Stimulated activated naive CD8-positive, alpha-beta T cell treated with anti-CD3 and anti-CD28 coated beads, Interleukin-15, amount 100 ng/mL, for 72 hours (primary cell): ENCODE measurements around the gene DTNB.
"Not testable (repeated sequence)": the region's sequence is repeated elsewhere in the genome, so short reads cannot be mapped to it uniquely, and the experiment has no call there.

Experiments used
- ATAC-seq: fragments of 150-1000 bp; cut with Tn5 transposase; 2 replicates; pipeline ENCODE4 v1.10.0; 2021; ENCODE audit warnings: mild to moderate bottlenecking, moderate library complexity
- DNase-seq, 2 donors: peaks; one replicate each; pipeline ENCODE4 v3.0.0; 2021 to 2022
- H3K27ac Mint-ChIP-seq, 2 donors: one replicate each; pipeline ENCODE4 v1.8.0; 2022; ENCODE audit warnings: mild to moderate bottlenecking in 2 of 2, mixed read lengths in 2 of 2, moderate library complexity in 2 of 2
- H3K27me3 Mint-ChIP-seq: one replicate; pipeline ENCODE4 v1.8.0; 2022; ENCODE audit warnings: mixed read lengths
- H3K4me1 Mint-ChIP-seq: one replicate; pipeline ENCODE4 v1.8.0; 2022; ENCODE audit warnings: mild to moderate bottlenecking, mixed read lengths
- H3K4me3 Mint-ChIP-seq, 2 donors: one replicate each; pipeline ENCODE4 v1.8.0; 2022; ENCODE audit warnings: mild to moderate bottlenecking in 2 of 2, mixed read lengths in 2 of 2, moderate library complexity in 1 of 2
- H3K9me3 Mint-ChIP-seq, 2 donors: one replicate each; pipeline ENCODE4 v1.8.0; 2022; ENCODE audit warnings: mixed read lengths in 2 of 2

The DTNB gene

GRCh38 chr2:25673300-25674076, at the start of gene DTNB:
TSS of gene DTNB (minus strand) at chr2:25673577. CDS start at chr2:25652660, 20,917 bp downstream.
- H3K27me3 Mint-ChIP-seq: no peaks in the 10 kb centered on the region
- ATAC-seq: peak; percentile 85
- H3K4me3 Mint-ChIP-seq: peak within 1 kb of the TSS; percentile 85 to 90
- peak within 1 kb of the TSS in 1 of 2 donors; percentile 62 for H3K27ac Mint-ChIP-seq
- DNase-seq: peak; percentile 74 to 77
- H3K4me1 Mint-ChIP-seq: peaks cover 26% of the 10 kb centered on the region
- H3K9me3 Mint-ChIP-seq: no peaks in the 10 kb centered on the region

DNA sequence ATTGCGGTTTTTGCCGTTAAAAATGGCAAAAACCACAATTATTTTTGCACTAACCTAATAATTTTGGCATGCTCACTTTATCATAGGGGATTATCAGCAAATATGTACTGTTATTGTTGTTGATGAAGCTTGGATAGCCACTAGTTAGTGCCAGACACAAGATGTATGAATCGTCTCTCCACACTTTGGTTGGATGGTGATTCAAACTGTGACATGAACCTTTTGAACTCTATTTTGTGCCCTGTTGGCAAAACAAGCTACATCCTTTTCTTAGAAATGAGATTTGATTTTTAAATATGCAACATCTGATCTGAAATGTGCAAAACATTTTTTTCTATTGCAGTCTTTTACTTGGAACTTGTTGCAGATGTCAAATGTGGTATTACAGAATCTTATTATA, 48.8 kb upstream of the DTNB start:
- Mint-ChIP-seq H3K27ac (no peak overlapping the region), H3K4me3 (no peak overlapping the region), H3K4me1 (peaks cover 7% of the 10 kb centered on the region), H3K27me3 (peaks cover 12% of the 10 kb centered on the region), H3K9me3 (no peaks in the 10 kb centered on the region)
- no peak for ATAC-seq
- DNase-seq: no peak

- ATAC-seq (no peak), DNase-seq (no peak)
- H3K27ac Mint-ChIP-seq: no peak overlapping the region
- peaks cover 7% of the 10 kb centered on the region for H3K4me1 Mint-ChIP-seq
- no peak overlapping the region for H3K4me3 Mint-ChIP-seq
- peaks cover 15% of the 10 kb centered on the region for H3K27me3 Mint-ChIP-seq
- no peaks in the 10 kb centered on the region for H3K9me3 Mint-ChIP-seq
Observed at GRCh38 chr2:25720575-25720974, 47.2 kb upstream of the DTNB start.

GRCh38 chr2:25714740-25715139, 41.4 kb upstream of the DTNB start:
- H3K4me3 Mint-ChIP-seq: no peak overlapping the region
- no peak for ATAC-seq
- H3K27me3 Mint-ChIP-seq: peaks cover 37% of the 10 kb centered on the region
- H3K27ac Mint-ChIP-seq: no peak overlapping the region
- H3K4me1 Mint-ChIP-seq: peaks cover 28% of the 10 kb centered on the region
- DNase-seq: no peak
- no peaks in the 10 kb centered on the region for H3K9me3 Mint-ChIP-seq

- no peak for ATAC-seq
- Mint-ChIP-seq H3K4me1 (peaks cover 21% of the 10 kb centered on the region), H3K9me3 (no peaks in the 10 kb centered on the region), H3K27me3 (peaks cover 48% of the 10 kb centered on the region), H3K27ac (no peak overlapping the region), H3K4me3 (no peak overlapping the region)
- DNase-seq: no peak
Observed at GRCh38 chr2:25712455-25712854, 39.1 kb upstream of the DTNB start.

DNA sequence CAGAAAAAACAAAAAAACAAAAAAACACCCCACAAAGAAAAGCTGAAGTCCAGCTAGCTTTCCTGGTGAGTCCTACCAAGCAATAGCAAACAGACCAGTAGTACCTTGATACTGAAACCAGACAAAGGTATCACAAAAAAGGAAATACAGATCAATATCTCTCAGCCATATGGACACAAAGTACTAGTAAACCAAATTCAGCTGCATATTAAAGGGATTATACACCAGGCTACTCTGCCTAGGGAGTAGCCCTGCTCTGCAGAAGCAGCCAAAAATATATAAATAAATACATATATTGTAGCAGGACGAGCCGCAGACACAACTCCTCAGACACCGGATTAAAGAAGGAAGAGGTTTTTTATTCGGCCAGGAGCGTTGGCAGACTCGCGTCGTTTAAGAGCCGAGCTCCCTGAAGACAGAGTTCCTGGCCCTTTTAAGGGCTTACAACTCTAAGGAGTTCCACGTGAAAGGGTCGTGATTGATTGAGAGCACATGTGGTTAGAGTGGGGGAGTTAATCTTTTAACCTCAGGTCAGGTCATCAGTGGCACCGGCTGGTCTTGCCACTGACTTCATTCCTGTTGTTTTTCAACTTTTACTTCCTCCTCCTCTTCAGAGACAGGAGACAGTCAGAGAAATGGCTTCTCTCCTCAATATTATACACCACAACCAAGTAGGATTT, 38.4 kb upstream of the DTNB start:
- DNase-seq (no peak), ATAC-seq (no peak)
- Mint-ChIP-seq H3K4me1 (peaks cover 21% of the 10 kb centered on the region), H3K27me3 (peaks cover 46% of the 10 kb centered on the region), H3K27ac (peak overlapping the region; percentile 51 to 82), H3K4me3 (peak overlapping the region; percentile 57 to 72), H3K9me3 (no peaks in the 10 kb centered on the region)

DNA sequence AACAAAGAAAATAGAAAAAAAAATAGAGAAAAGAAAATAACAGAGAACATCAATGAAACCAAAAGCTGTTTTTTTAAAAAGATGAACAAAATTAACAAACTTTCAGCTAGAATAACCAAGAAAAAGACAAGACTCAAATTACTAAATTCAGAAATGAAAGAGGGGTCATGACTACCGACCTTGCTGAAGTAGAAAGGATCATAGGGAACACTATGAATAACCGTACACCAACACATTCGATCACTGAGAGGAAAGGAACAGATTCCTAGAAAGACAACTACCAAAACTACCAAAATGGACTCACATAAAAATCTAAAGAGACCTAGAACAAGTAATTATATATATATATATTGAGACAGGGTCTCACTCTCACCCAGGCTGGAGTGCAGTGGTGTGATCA, 37.4 kb upstream of the DTNB start:
- H3K27me3 Mint-ChIP-seq: peaks cover 43% of the 10 kb centered on the region
- H3K4me1 Mint-ChIP-seq: peaks cover 21% of the 10 kb centered on the region
- H3K4me3 Mint-ChIP-seq: no peak overlapping the region
- DNase-seq (no peak), ATAC-seq (no peak)
- no peaks in the 10 kb centered on the region for H3K9me3 Mint-ChIP-seq
- no peak overlapping the region for H3K27ac Mint-ChIP-seq

DNA sequence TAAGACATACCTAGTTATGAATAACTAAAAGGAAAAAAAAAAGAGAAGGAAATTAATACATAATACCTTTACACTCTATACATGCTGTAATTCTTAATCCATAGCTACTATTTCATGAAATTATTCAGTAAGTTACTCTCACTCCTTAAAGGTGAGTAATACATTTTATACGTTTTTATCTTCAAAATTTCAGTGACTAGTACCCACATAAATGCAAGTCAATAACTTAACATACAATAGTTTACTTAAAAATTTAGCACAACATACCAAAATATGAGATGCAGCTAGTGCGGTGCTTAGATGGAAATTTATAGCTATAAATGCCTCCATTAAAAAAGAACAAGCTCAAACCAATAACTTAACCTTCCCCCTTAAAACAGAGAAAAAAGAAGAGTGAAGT, 36.0 kb upstream of the DTNB start:
- ATAC-seq (no peak), DNase-seq (no peak)
- H3K27me3 Mint-ChIP-seq: peaks cover 43% of the 10 kb centered on the region
- H3K4me3 Mint-ChIP-seq: no peak overlapping the region
- H3K9me3 Mint-ChIP-seq: no peaks in the 10 kb centered on the region
- H3K27ac Mint-ChIP-seq: no peak overlapping the region
- peaks cover 21% of the 10 kb centered on the region for H3K4me1 Mint-ChIP-seq

DNA sequence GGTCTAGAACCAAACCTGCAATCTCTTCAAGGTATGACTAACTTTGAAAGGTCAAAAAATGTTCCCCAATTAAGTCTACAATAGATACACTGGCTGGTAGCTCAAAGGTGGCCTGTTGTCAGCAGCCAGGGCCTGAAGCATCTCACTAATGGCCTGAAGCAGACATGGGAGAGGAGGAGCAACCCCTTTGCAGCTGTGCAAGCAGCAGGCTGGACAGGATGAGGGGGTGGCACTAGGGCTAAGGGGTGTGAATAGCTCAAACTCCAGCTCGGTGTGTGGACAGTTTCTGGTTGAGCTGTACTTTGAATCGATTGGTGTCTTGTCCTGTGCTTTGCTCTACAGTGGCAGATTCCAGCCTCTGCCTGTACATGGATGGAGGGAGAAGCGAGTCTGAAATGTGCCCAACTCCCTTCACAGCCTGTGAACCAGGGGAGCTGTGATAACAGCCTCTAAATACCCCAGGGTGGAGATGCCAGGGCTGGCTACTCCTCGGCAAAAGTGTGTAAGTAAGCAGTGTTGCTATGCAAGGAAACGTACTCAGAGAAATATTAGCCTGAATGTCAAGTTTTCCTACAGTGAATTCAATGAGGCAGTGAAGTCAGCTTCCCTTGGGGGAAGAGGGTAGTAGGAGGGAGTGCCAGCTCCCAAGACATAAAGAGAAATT, 34.7 kb upstream of the DTNB start:
- Mint-ChIP-seq H3K4me1 (peaks cover 21% of the 10 kb centered on the region), H3K27ac (no peak overlapping the region), H3K27me3 (peaks cover 39% of the 10 kb centered on the region), H3K4me3 (no peak overlapping the region), H3K9me3 (no peaks in the 10 kb centered on the region)
- ATAC-seq (no peak), DNase-seq (no peak)

GRCh38 chr2:25705575-25705974, 32.2 kb upstream of the DTNB start:
- not testable (repeated sequence) for DNase-seq, H3K4me3 Mint-ChIP-seq, H3K4me1 Mint-ChIP-seq, H3K9me3 Mint-ChIP-seq, ATAC-seq, H3K27ac Mint-ChIP-seq
- peaks cover 19% of the 10 kb centered on the region for H3K27me3 Mint-ChIP-seq

GRCh38 chr2:25701801-25702200, 28.4 kb upstream of the DTNB start:
- no peaks in the 10 kb centered on the region for H3K27me3 Mint-ChIP-seq
- DNase-seq: no peak
- peaks cover 5% of the 10 kb centered on the region for H3K4me1 Mint-ChIP-seq
- H3K4me3 Mint-ChIP-seq: no peak overlapping the region
- ATAC-seq: no peak
- H3K27ac Mint-ChIP-seq: no peak overlapping the region
- no peaks in the 10 kb centered on the region for H3K9me3 Mint-ChIP-seq

- DNase-seq (peak; percentile 9 to 38), ATAC-seq (peak; percentile 67)
- peaks cover 5% of the 10 kb centered on the region for H3K4me1 Mint-ChIP-seq
- no peak overlapping the region for H3K4me3 Mint-ChIP-seq
- H3K9me3 Mint-ChIP-seq: no peaks in the 10 kb centered on the region
- H3K27me3 Mint-ChIP-seq: no peaks in the 10 kb centered on the region
- H3K27ac Mint-ChIP-seq: no peak overlapping the region
Observed at GRCh38 chr2:25700221-25700660, 26.9 kb upstream of the DTNB start.

DNA sequence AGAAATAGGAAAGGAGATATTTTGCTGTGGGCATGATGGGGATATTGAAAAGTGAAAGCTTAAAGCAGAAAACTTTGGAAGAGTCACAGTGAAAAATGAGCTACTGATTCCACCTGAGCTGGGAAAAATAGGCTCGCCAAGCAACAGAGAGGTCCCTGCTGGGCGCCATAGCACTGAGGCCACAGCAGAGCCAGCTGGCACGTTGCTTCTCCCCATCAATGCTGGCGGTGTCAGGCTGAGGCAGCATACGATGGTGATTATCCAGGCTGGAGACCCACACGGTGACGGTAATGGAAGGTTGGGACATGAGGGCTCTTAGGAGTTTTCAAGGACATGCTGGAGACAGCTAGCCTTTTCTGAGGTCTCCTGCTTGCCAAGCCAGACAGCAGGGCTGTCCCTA, 25.8 kb upstream of the DTNB start:
- Mint-ChIP-seq H3K27me3 (no peaks in the 10 kb centered on the region), H3K4me3 (no peak overlapping the region), H3K27ac (no peak overlapping the region), H3K9me3 (no peaks in the 10 kb centered on the region), H3K4me1 (peaks cover 5% of the 10 kb centered on the region)
- ATAC-seq (no peak), DNase-seq (no peak)

- Mint-ChIP-seq H3K4me1 (peaks cover 5% of the 10 kb centered on the region), H3K27me3 (no peaks in the 10 kb centered on the region), H3K9me3 (no peaks in the 10 kb centered on the region), H3K27ac (no peak overlapping the region), H3K4me3 (no peak overlapping the region)
- DNase-seq: no peak
- ATAC-seq: no peak
Observed at GRCh38 chr2:25698752-25699151, 25.4 kb upstream of the DTNB start.

- H3K27ac Mint-ChIP-seq: no peak overlapping the region
- ATAC-seq (peak; percentile 20), DNase-seq (no peak)
- H3K9me3 Mint-ChIP-seq: no peaks in the 10 kb centered on the region
- peaks cover 5% of the 10 kb centered on the region for H3K4me1 Mint-ChIP-seq
- H3K4me3 Mint-ChIP-seq: no peak overlapping the region
- H3K27me3 Mint-ChIP-seq: no peaks in the 10 kb centered on the region
Observed at GRCh38 chr2:25697559-25698341, 24.4 kb upstream of the DTNB start.
